ENCODE data around the gene SCNN1G. TPM values are rescaled to one million over a fixed set of nuclear protein-coding genes. Genes with fewer than 3 reads are reported as not detected.
A peak's percentile ranks its signal among the peaks of the same experiment; 100 is the strongest.

SCNN1G gene
- not detected in 2 replicates for total RNA-seq
- not detected in 2 replicates for polyA plus RNA-seq
- polyA plus RNA-seq (2011; cell fraction: cytosol; rRNA removed): not detected in 2 replicates
- polyA plus RNA-seq (2011; cell fraction: nucleus; rRNA removed): not detected in 2 replicates
- polyA plus RNA-seq (2012): not detected in 2 replicates
- polyA minus RNA-seq: not detected in 2 replicates
- not detected for polyA minus RNA-seq (2011; cell fraction: cytosol; rRNA and poly(A)+ RNA removed)
- not detected in 2 replicates for polyA minus RNA-seq (2011; cell fraction: nucleus; rRNA and poly(A)+ RNA removed)
- Bru-seq, nascent RNA: percentile 3 among the genes with signal in this experiment
- BruChase-seq, experiment 1, labeled RNA remaining after a 6-hour chase: not detected
- percentile 3 among the genes with signal in this experiment for BruChase-seq, experiment 2, labeled RNA remaining after a 2-hour chase
- long read RNA-seq: 0 reads

- dilution Hi-C loops (cut with MboI; ENCODE audit: extremely low pct_ligation_motif_present, low sequenced_read_pairs) (no loop called here), intact Hi-C loops (cut with micrococcal nuclease) (loop anchor here (1.0 kb wide), 2 partner anchors 51 to 251 kb away; no protein-coding TSS in a partner anchor)
- TF ChIP-seq POLR2AphosphoS5 (IDR thresholded peaks at IDR 0.05; ENCODE audit: insufficient read depth, low read depth, low read length) (no peak), GATA2 (IDR thresholded peaks at IDR 0.05; ENCODE audit: insufficient read depth, insufficient read length, low read depth, low read length) (no peak), POLR2A (IDR thresholded peaks at IDR 0.05; ENCODE audit: low read depth, low read length) (no peak), EZH2 (IDR thresholded peaks at IDR 0.05; ENCODE audit: borderline replicate concordance, low read depth, low read length, severe bottlenecking) (peak; percentile 62), MAX (IDR thresholded peaks at IDR 0.05; ENCODE audit: insufficient read depth, insufficient read length) (no peak), JUN (IDR thresholded peaks at IDR 0.05; ENCODE audit: borderline replicate concordance, insufficient read depth, insufficient read length, low read depth) (no peak), FOS (IDR thresholded peaks at IDR 0.05; ENCODE audit: borderline replicate concordance, insufficient read depth, low read length) (no peak)
- DNase-seq (ENCODE audit: low read depth, low spot score): no peak
- Histone ChIP-seq H3K36me3 (ENCODE audit: control insufficient read depth in 2 of 2, extremely low read depth in 1 of 2, insufficient read depth in 2 of 2, low read length in 2 of 2) (no peaks in the 10 kb centered on the region), H3K4me3 (replicated peaks in 1 of 3; ENCODE audit: insufficient read depth in 1 of 3, low read depth in 1 of 3, low read length in 3 of 3) (peak within 1 kb of the TSS in 1 of 3 experiments; percentile 1), H3K27ac (ENCODE audit: insufficient read depth, low read depth, low read length) (no peak within 1 kb of the TSS), H3K9me3 (replicated peaks; ENCODE audit: control insufficient read depth, insufficient read depth, low read length) (no peaks in the 10 kb centered on the region), H3K9ac (replicated peaks; ENCODE audit: extremely low read depth, insufficient read depth, low read length) (no peak within 1 kb of the TSS), H3K27me3 (ENCODE audit: control insufficient read depth in 2 of 2, insufficient read depth in 2 of 2, low read length in 2 of 2) (peaks cover 29 to 30% of the 10 kb centered on the region in 2 experiments), H4K20me1 (replicated peaks; ENCODE audit: control insufficient read depth, extremely low read depth, insufficient read depth, low read length) (no peaks in the 10 kb centered on the region), H3K79me2 (ENCODE audit: control insufficient read depth, insufficient read depth, low read length) (no peaks in the 10 kb centered on the region), H3K4me2 (ENCODE audit: insufficient read depth, low read length) (no peak within 1 kb of the TSS), H3K9me1 (replicated peaks; ENCODE audit: control insufficient read depth, extremely low read depth, insufficient read depth, low read length) (no peaks in the 10 kb centered on the region), H3K4me1 (ENCODE audit: control insufficient read depth, extremely low read depth, insufficient read depth, low read length) (peaks cover 5% of the 10 kb centered on the region), H2AFZ (ENCODE audit: low read depth, low read length) (no peak within 1 kb of the TSS)
- BruUV-seq (replicated peaks): no TSS peak
- ChIA-PET CTCF (interaction anchor here (0.7 to 13.5 kb wide), 8 partner anchors 11 to 816 kb away, joined by 3 to 371 read pairs (median 4); no protein-coding TSS in a partner anchor), POLR2A (no interaction called here)
- no peak for FAIRE-seq
Measured at GRCh38 chr16:23182679-23183542, at the start of gene SCNN1G. Gene SCNN1G (plus strand): TSS chr16:23182745. CDS start chr16:23186272, 3,527 bp downstream.
